HG02938 (cell line): ENCODE measurements around the gene CALN1.
"Not testable (repeated sequence)": the region's sequence is repeated elsewhere in the genome, so short reads cannot be mapped to it uniquely, and the experiment has no call there.

Experiments used
- ATAC-seq: cut with Tn5 transposase; IDR thresholded peaks from one replicate; pipeline ENCODE4 v1.9.1; 2021; ENCODE audit warnings: mild to moderate bottlenecking, moderate library complexity; ENCODE audit not compliant: unreplicated experiment

CALN1 gene

GRCh38 chr7:71766016-71766415 is 646.1 kb downstream of the CALN1 start:
- no peak for ATAC-seq

GRCh38 chr7:71761336-71761735 is 650.8 kb downstream of the CALN1 start:
- ATAC-seq, result no peak

- no peak for ATAC-seq
Measured at GRCh38 chr7:71754828-71755227, 657.3 kb downstream of the CALN1 start.

- no peak for ATAC-seq
Measured at GRCh38 chr7:71753956-71754664, 658.0 kb downstream of the CALN1 start.

GRCh38 chr7:71753236-71753635 is 658.9 kb downstream of the CALN1 start:
- ATAC-seq, result no peak

- no peak for ATAC-seq
Measured at GRCh38 chr7:71752171-71752935, 659.8 kb downstream of the CALN1 start.

GRCh38 chr7:71750290-71750689 is 661.8 kb downstream of the CALN1 start:
- ATAC-seq, result no peak

- no peak for ATAC-seq
Measured at GRCh38 chr7:71746006-71746405, 666.1 kb downstream of the CALN1 start.

GRCh38 chr7:71740174-71740560 is 672.0 kb downstream of the CALN1 start:
- no peak for ATAC-seq

- no peak for ATAC-seq
Measured at GRCh38 chr7:71739520-71740173, 672.5 kb downstream of the CALN1 start.

- ATAC-seq, result not testable (repeated sequence)
Measured at GRCh38 chr7:71737931-71738540, 674.1 kb downstream of the CALN1 start.

- no peak for ATAC-seq
Measured at GRCh38 chr7:71735961-71736556, 676.1 kb downstream of the CALN1 start.

- no peak for ATAC-seq
Measured at GRCh38 chr7:71733107-71733870, 678.8 kb downstream of the CALN1 start.

- ATAC-seq, result no peak
Measured at GRCh38 chr7:71731740-71732139, 680.4 kb downstream of the CALN1 start.
